ENCODE data around the gene ARSI.
A peak's percentile ranks its signal among the peaks of the same experiment; 100 is the strongest.

Gene ARSI

GRCh38 chr5:150302301-150303069 is at the start of gene ARSI:
TSS of gene ARSI (minus strand) at chr5:150302905. CDS start at chr5:150302373, 532 bp downstream.
- no peak for DNase-seq

GRCh38 chr5:150350524-150351344 is 48.0 kb upstream of the ARSI start:
- DNase-seq = peak; percentile 67 to 72

- DNase-seq = no peak
Observed at GRCh38 chr5:150349681-150350275, 47.1 kb upstream of the ARSI start.

GRCh38 chr5:150347451-150347850 is 44.7 kb upstream of the ARSI start:
- no peak for DNase-seq

- DNase-seq = no peak
Observed at GRCh38 chr5:150347003-150347402, 44.3 kb upstream of the ARSI start.

- DNase-seq = no peak
Observed at GRCh38 chr5:150346592-150346991, 43.9 kb upstream of the ARSI start.

- DNase-seq = no peak
Observed at GRCh38 chr5:150345716-150346115, 43.0 kb upstream of the ARSI start.

GRCh38 chr5:150343994-150344631 is 41.4 kb upstream of the ARSI start:
- DNase-seq = no peak

GRCh38 chr5:150342583-150342982 is 39.9 kb upstream of the ARSI start:
- DNase-seq = no peak

- no peak for DNase-seq
Observed at GRCh38 chr5:150341989-150342388, 39.3 kb upstream of the ARSI start.

GRCh38 chr5:150341331-150341730 is 38.6 kb upstream of the ARSI start:
- no peak for DNase-seq

- DNase-seq = no peak
Observed at GRCh38 chr5:150340614-150341255, 38.0 kb upstream of the ARSI start.

- no peak for DNase-seq
Observed at GRCh38 chr5:150339841-150340240, 37.1 kb upstream of the ARSI start.

GRCh38 chr5:150339165-150339564 is 36.5 kb upstream of the ARSI start:
- DNase-seq = no peak

GRCh38 chr5:150338546-150338945 is 35.8 kb upstream of the ARSI start:
- DNase-seq = no peak

- DNase-seq = no peak
Observed at GRCh38 chr5:150335778-150336177, 33.1 kb upstream of the ARSI start.

GRCh38 chr5:150333400-150333799 is 30.7 kb upstream of the ARSI start:
- DNase-seq = no peak

GRCh38 chr5:150329881-150330876 is 27.5 kb upstream of the ARSI start:
- DNase-seq = no peak

GRCh38 chr5:150329038-150329437 is 26.3 kb upstream of the ARSI start:
- no peak for DNase-seq

- DNase-seq = no peak
Observed at GRCh38 chr5:150328515-150328914, 25.8 kb upstream of the ARSI start.

- no peak for DNase-seq
Observed at GRCh38 chr5:150327139-150327538, 24.4 kb upstream of the ARSI start.
